Heart right ventricle (tissue), 16 donors: ENCODE results near the gene NUP85. TPM values are rescaled to one million over a fixed set of nuclear protein-coding genes. Genes with fewer than 3 reads are reported as not detected.
"Not testable (repeated sequence)": the region's sequence is repeated elsewhere in the genome, so short reads cannot be mapped to it uniquely, and the experiment has no call there.

Experiments used
- ATAC-seq, 8 donors: fragments of 200-7000 bp; cut with Tn5 transposase; one replicate each; pipeline ENCODE4 v1.9.1; 2020; ENCODE audit warnings: mild to moderate bottlenecking in 8 of 8, moderate library complexity in 8 of 8, moderate number of reproducible peaks in 1 of 8
- DNase-seq, 2 donors: peaks; one replicate each; pipeline ENCODE4 v3.0.0-alpha.2; 2020
- H3K27ac ChIP-seq, 10 donors: fragments of 200-600 bp; sonication (generic) in 2 of 10; one replicate each; pipeline versions ENCODE4 v1.5.0 to v1.8.0; 2020 to 2022; ENCODE audit warnings: mild to moderate bottlenecking in 3 of 10
- H3K27me3 ChIP-seq, 7 donors: fragments of 200-600 bp; one replicate each; pipeline ENCODE4 v1.8.0; 2021 to 2022; ENCODE audit warnings: mild to moderate bottlenecking in 2 of 7
- H3K36me3 ChIP-seq, 9 donors: fragments of 200-600 bp; sonication (generic) in 1 of 9; one replicate each; pipeline versions ENCODE4 v1.5.0 to v1.8.0; 2020 to 2022; ENCODE audit warnings: mild to moderate bottlenecking in 2 of 9
- H3K4me1 ChIP-seq, 9 donors: fragments of 200-600 bp; sonication (generic) in 1 of 9; one replicate each; pipeline versions ENCODE4 v1.5.0 to v1.8.0; 2020 to 2022; ENCODE audit warnings: mild to moderate bottlenecking in 4 of 9
- H3K4me3 ChIP-seq, 10 donors: fragments of 200-600 bp; sonication (generic) in 2 of 10; one replicate each; pipeline versions ENCODE4 v1.5.0 to v1.8.0; 2020 to 2022; ENCODE audit warnings: mild to moderate bottlenecking in 7 of 10, moderate library complexity in 2 of 10
- H3K9me3 ChIP-seq, 11 donors: fragments of 200-600 bp in 10 of 11; sonication (generic) in 2 of 11; one replicate each; pipeline versions ENCODE4 v1.5.0 to v1.8.0; 2013 to 2022; ENCODE audit warnings: mild to moderate bottlenecking in 2 of 11, control low read depth in 1 of 11, moderate library complexity in 1 of 11
- WGBS, 2 donors: extraction: QIAGEN DNeasy Blood & Tissue Kit; methylation state at CpG; one replicate each; pipeline ENCODE4 v1.1.7; 2013; ENCODE audit warnings: inconsistent platforms in 1 of 2; 5-methylcytosine and 5-hydroxymethylcytosine counted together
- intact Hi-C, 10 donors: fragments of 100-400 bp; cut with DNase I; formaldehyde crosslinking; loops; one replicate each; pipeline versions ENCODE4 v1.11.1 to v1.14.2; 2022
- polyA plus RNA-seq, 2 donors: library from polyadenylated mRNA; stranded (reverse); fragments of 200-250 nt; gene quantifications; one replicate each; pipeline ENCODE4 v1.2.3, GENCODE V29; 2013
- total RNA-seq, 10 donors: library from RNA; stranded (reverse); fragmentation: NEBNext Ultra II Directional in 3 of 10; extraction: Animal tissue kit (Norgen Biotek cat#: 25700) in 3 of 10; gene quantifications; one replicate each; pipeline versions ENCODE4 v1.2.1 to v1.2.4, GENCODE V29; 2021 to 2023
- TF ChIP-seq, protein P1 (sequence below), 9 donors: fragments of 200-600 bp; sonication (generic) in 2 of 9; IDR thresholded peaks; one replicate each; pipeline versions ENCODE4 v1.5.0 to v1.8.0; 2021 to 2022; ENCODE audit warnings: antibody characterized with exemption in 9 of 9, mild to moderate bottlenecking in 5 of 9, moderate library complexity in 1 of 9
- donor health status: Arrhythmogenic right ventricular cardiomyopathy.
- donor health status: ischemic (EF 13 %, LVEDD 7.1; RV severe dilation, severe dysfunction).
- donor health status: healthy with polysubstance abuse.
- donor health status: DM: no; HTN: yes; CAD: no.
- donor health status: DM: no; HTN: no; CAD: no.
- donor health status: ischemic (EF 25% LVEDD 6.9; RV normal size, moderate dysfunction).
- donor health status: ischemic (EF 25% LVEDD 5.7; RV mildly dilated, moderate dysfunction).
- donor health status: healthy.
- donor health status: DM: yes; HTN: yes; CAD: no.
- donor health status: Ischemic cardiomyopathy.
- donor health status: ischemic (EF 35%, LVEDD 5.7; RV mildly dilated, moderate dysfunction).
- donor health status: nonischemic (EF 11% LVEDD 7.7; RV severe dilation, severe dysfunction).
- donor health status: DM: yes; HTN: yes; CAD: no.
- donor health status: PGD.
- donor health status: ischemic (EF 29% LVEDD 5.4; RV normal size, mild dysfunction).
- donor health status: nonischemic (EF 23%, LVEDD 6.1; RV moderate dilation, normal function).

NUP85 gene
- total and polyA plus RNA-seq, 12 donors: 16.2 to 39.0 (median 23.3) TPM

DNA sequence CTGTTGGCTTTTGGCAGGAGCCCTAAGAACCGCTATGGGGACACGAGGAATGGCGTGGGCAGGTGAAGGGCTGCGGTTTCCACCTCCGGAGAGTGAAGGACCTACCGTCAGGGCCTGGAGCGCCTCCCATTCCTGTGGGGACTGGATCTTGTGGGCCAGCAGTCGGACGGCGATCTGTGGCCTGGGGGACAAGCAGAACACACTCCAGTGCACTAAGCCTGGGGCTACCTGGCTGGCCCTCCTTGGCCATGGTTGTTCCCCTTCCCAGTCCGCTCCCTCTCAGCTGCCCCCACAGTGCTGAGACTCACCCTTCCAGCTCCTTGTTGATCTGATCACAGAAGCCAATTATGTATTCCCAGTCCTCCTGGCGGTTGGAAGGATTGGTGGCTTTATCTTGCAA is 40.9 kb downstream of the NUP85 start:
- Histone ChIP-seq H3K27ac (no peak overlapping the region), H3K4me3 (no peak overlapping the region), H3K9me3 (no peaks in the 10 kb centered on the region), H3K27me3 (no peaks in the 10 kb centered on the region), H3K4me1 (peaks cover 0 to 46% (median 19%) of the 10 kb centered on the region in 9 donors), H3K36me3 (peaks cover 0 to 67% (median 46%) of the 10 kb centered on the region in 9 donors)
- DNase-seq (no peak), ATAC-seq (no peak)
- TF ChIP-seq, protein P1, sequence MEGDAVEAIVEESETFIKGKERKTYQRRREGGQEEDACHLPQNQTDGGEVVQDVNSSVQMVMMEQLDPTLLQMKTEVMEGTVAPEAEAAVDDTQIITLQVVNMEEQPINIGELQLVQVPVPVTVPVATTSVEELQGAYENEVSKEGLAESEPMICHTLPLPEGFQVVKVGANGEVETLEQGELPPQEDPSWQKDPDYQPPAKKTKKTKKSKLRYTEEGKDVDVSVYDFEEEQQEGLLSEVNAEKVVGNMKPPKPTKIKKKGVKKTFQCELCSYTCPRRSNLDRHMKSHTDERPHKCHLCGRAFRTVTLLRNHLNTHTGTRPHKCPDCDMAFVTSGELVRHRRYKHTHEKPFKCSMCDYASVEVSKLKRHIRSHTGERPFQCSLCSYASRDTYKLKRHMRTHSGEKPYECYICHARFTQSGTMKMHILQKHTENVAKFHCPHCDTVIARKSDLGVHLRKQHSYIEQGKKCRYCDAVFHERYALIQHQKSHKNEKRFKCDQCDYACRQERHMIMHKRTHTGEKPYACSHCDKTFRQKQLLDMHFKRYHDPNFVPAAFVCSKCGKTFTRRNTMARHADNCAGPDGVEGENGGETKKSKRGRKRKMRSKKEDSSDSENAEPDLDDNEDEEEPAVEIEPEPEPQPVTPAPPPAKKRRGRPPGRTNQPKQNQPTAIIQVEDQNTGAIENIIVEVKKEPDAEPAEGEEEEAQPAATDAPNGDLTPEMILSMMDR (IDR thresholded peaks at IDR 0.05): no peak
- intact Hi-C loops: loop anchor here in 1 of 10 donors (10.0 kb wide), 1 partner anchor 62 kb away; the partner anchor contains the start of gene SUMO2
- 95% methylated on average over 12 of the region's 12 CpGs for WGBS, 2 donors

- Histone ChIP-seq H3K9me3 (no peaks in the 10 kb centered on the region), H3K4me3 (peak overlapping the region in 6 of 10 donors; percentile 14 to 34 (median 26)), H3K27me3 (no peaks in the 10 kb centered on the region), H3K27ac (peak overlapping the region in 9 of 10 donors; percentile 10 to 77 (median 45)), H3K36me3 (peaks cover 0 to 35% (median 21%) of the 10 kb centered on the region in 9 donors), H3K4me1 (peaks cover 0 to 39% (median 22%) of the 10 kb centered on the region in 9 donors)
- ATAC-seq (no peak), DNase-seq (no peak)
- intact Hi-C loops: loop anchor here in 1 of 10 donors (10.0 kb wide), 1 partner anchor 65 kb away; the partner anchor contains the start of gene SUMO2
- WGBS, 2 donors: 79 to 83% methylated on average over 4 of the region's 4 CpGs
- TF ChIP-seq, protein P1 (IDR thresholded peaks at IDR 0.05): no peak
These were observed 44.1 kb downstream of the NUP85 start for GRCh38 chr17:75249564-75249963.

GRCh38 chr17:75250009-75250471 is 44.6 kb downstream of the NUP85 start:
- intact Hi-C loops: no loop called here
- 48 to 52% methylated on average over 11 of the region's 11 CpGs for WGBS, 2 donors
- Histone ChIP-seq H3K27ac (peak overlapping the region in 9 of 10 donors; percentile 10 to 77 (median 45)), H3K4me1 (peaks cover 0 to 35% (median 22%) of the 10 kb centered on the region in 9 donors), H3K9me3 (no peaks in the 10 kb centered on the region), H3K36me3 (peaks cover 0 to 30% (median 16%) of the 10 kb centered on the region in 9 donors), H3K27me3 (no peaks in the 10 kb centered on the region), H3K4me3 (peak overlapping the region in 6 of 10 donors; percentile 14 to 34 (median 26))
- DNase-seq: no peak
- ATAC-seq: peak; percentile 43 to 83 (median 65)
- TF ChIP-seq, protein P1 (IDR thresholded peaks at IDR 0.05): no peak

DNA sequence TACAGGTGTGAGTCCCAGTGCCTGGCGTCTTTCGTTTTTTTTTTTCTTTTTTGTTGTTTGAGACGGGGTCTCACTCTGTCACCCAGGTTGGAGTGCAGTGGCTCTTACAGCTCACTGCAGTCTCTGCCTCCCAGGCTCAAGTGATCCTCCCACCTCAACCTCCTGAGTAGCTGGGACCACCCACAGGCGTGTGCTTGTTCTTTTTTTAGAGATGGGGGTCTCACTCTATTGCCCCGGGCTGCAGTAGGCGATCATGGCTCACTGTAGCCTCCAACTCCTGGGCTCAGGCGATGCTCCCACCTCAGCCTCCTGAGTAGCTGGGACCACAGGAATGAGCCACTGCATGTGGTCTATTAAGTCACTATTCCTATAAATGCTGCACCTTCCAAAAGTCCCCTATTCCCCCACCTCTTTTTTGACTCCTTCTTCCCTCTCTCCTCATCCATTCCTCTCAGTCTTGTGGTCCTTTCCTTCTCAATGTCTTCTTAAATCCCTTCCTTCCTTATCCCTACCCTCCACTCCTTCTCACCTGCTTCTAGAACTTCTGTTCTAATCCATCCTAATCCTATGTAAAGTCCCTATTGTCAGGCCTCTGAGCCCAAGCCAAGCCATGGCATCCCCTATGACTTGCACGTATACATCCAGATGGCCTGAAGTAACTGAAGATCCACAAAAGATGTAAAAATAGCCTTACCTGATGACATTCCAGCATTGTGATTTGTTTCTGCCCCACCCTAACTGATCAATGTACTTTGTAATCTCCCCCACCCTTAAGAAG is 46.7 kb downstream of the NUP85 start:
- TF ChIP-seq, protein P1 (IDR thresholded peaks at IDR 0.05): no peak
- intact Hi-C loops: no loop called here
- Histone ChIP-seq H3K4me1 (peaks cover 0 to 37% (median 26%) of the 10 kb centered on the region in 9 donors), H3K9me3 (no peaks in the 10 kb centered on the region), H3K27ac (peak overlapping the region in 1 of 10 donors; percentile 65), H3K4me3 (no peak overlapping the region), H3K27me3 (no peaks in the 10 kb centered on the region), H3K36me3 (peaks cover 0 to 11% (median 0%) of the 10 kb centered on the region in 9 donors)
- WGBS, 2 donors: 91 to 93% methylated on average over 8 of the region's 8 CpGs
- DNase-seq (no peak), ATAC-seq (peak in 1 of 8 donors; percentile 38)

- intact Hi-C loops, H3K27me3 ChIP-seq, ATAC-seq, DNase-seq, H3K4me3 ChIP-seq, H3K9me3 ChIP-seq, H3K36me3 ChIP-seq: not testable (repeated sequence)
- 70 to 74% methylated on average over 9 to 11 of the region's 11 CpGs for whole genome bisulfite sequencing, 2 donors
- Histone ChIP-seq H3K4me1 (peaks cover 4 to 40% (median 23%) of the 10 kb centered on the region in 9 donors), H3K27ac (peak overlapping the region in 5 of 10 donors; percentile 10 to 60 (median 40))
These were observed 50.6 kb downstream of the NUP85 start for GRCh38 chr17:75255954-75256698.

DNA sequence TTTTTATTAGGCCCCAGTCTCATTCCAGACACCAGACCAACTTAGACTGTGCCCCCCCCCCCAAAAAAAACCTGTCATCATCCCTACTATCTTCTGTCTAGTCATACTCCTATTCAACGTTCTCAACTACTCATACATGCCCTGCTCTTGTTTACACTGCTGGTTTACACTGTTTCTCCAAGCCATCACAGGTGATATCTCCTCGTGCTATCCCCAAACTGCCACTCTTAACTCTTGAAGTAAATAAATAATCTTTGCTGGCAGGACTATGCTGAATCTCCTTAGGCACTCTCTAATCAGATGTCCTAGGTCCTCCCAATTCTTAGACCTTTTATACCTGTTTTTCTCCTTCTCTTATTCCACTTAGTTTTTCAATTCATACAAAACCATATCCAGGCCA is 51.7 kb downstream of the NUP85 start:
- H3K36me3 ChIP-seq, DNase-seq, intact Hi-C loops, H3K4me3 ChIP-seq, ATAC-seq, H3K9me3 ChIP-seq, H3K27me3 ChIP-seq, H3K27ac ChIP-seq: not testable (repeated sequence)
- peaks cover 4 to 41% (median 24%) of the 10 kb centered on the region in 9 donors for H3K4me1 ChIP-seq
- 46 to 63% methylated on average over 2 of the region's 2 CpGs for WGBS, 2 donors
